GM10248 (cell line): ENCODE measurements around the gene MCMBP.
A peak's percentile ranks its signal among the peaks of the same experiment; 100 is the strongest.
"Not testable (repeated sequence)": the region's sequence is repeated elsewhere in the genome, so short reads cannot be mapped to it uniquely, and the experiment has no call there.

Experiments
- CTCF ChIA-PET: fragments of 300-600 bp; sonication (Branson Sonifier 250); formaldehyde crosslinking; extraction: SDS; loops from one replicate; lab custom pipeline; 2021; ENCODE audit warnings: antibody characterized with exemption; lab: Yijun Ruan, JAX
- POLR2A ChIA-PET: fragments of 350-650 bp; sonication (Branson Sonifier 250); formaldehyde crosslinking; extraction: SDS; loops from one replicate; lab custom pipeline; 2020; ENCODE audit warnings: antibody characterized with exemption; lab: Yijun Ruan, JAX
- DNase-seq: peaks from one replicate; pipeline ENCODE4 v3.0.0; 2012; ENCODE audit errors: extremely low spot score
- CTCF ChIP-seq: IDR thresholded peaks from 2 replicates; pipeline ENCODE4 v1.5.1; 2012; ENCODE audit warnings: mild to moderate bottlenecking, low read depth; ENCODE audit errors: extremely low read depth, missing control alignments, control extremely low read depth

MCMBP gene

GRCh38 chr10:119872860-119873681, 428 bp upstream of the MCMBP start:
- no peak for TF ChIP-seq CTCF
- POLR2A ChIA-PET = interaction anchor here (0.5 to 2.9 kb wide), 7 partner anchors 18 to 819 kb away, joined by 3 to 15 read pairs (median 4); partner anchors contain the start of genes SEC23IP and TIAL1
- peak; percentile 91 for DNase-seq
- CTCF ChIA-PET = interaction anchor here (0.9 to 5.9 kb wide), 9 partner anchors 9 to 186 kb away, joined by 3 to 74 read pairs (median 6); no protein-coding TSS in a partner anchor

- ChIA-PET CTCF (interaction anchor here (0.7 to 5.9 kb wide), 12 partner anchors 11 to 185 kb away, joined by 3 to 74 read pairs (median 4); no protein-coding TSS in a partner anchor), POLR2A (interaction anchor here (0.6 to 2.9 kb wide), 6 partner anchors 19 to 275 kb away, joined by 3 to 15 read pairs (median 4); partner anchors contain the start of genes SEC23IP and TIAL1)
- TF ChIP-seq CTCF = no peak
- peak; percentile 59 for DNase-seq
Observed at GRCh38 chr10:119871881-119872609, 598 bp downstream of the MCMBP start.

- DNase-seq, POLR2A ChIA-PET: not testable (repeated sequence)
- CTCF ChIA-PET = interaction anchor here (3.2 to 5.9 kb wide), 2 partner anchors 9 to 118 kb away, joined by 9 to 74 read pairs; no protein-coding TSS in a partner anchor
Observed at GRCh38 chr10:119869398-119869797, 3.2 kb downstream of the MCMBP start.

GRCh38 chr10:119867317-119867716, 5.3 kb downstream of the MCMBP start:
- ChIA-PET POLR2A (no interaction called here), CTCF (interaction anchor here (1.0 to 1.9 kb wide), 5 partner anchors 8 to 340 kb away, joined by 3 to 14 read pairs (median 3); no protein-coding TSS in a partner anchor)
- no peak for DNase-seq
- no peak for TF ChIP-seq CTCF

GRCh38 chr10:119865699-119866240, 6.9 kb downstream of the MCMBP start:
- CTCF ChIA-PET = interaction anchor here (1.5 to 9.0 kb wide), 2 partner anchors 142 to 181 kb away, joined by 3 to 145 read pairs; no protein-coding TSS in a partner anchor
- POLR2A ChIA-PET = no interaction called here
- TF ChIP-seq CTCF = no peak
- no peak for DNase-seq

GRCh38 chr10:119863951-119864565, 8.6 kb downstream of the MCMBP start:
- no peak for DNase-seq
- POLR2A ChIA-PET = no interaction called here
- TF ChIP-seq CTCF = no peak
- CTCF ChIA-PET = interaction anchor here (1.3 to 9.0 kb wide), 2 partner anchors 10 to 179 kb away, joined by 3 to 145 read pairs; no protein-coding TSS in a partner anchor
